ENCODE measurements around the gene TSPAN17. TPM values are rescaled to one million over a fixed set of nuclear protein-coding genes. Genes with fewer than 3 reads are reported as not detected.

The TSPAN17 gene
- total and polyA plus RNA-seq, 9 of the 15 experiments (the other 6 are each of a cell fraction or from before 2014, with no cell fraction given) = 0.73 to 58.3 (median 34.5) TPM

Small RNA genes lying within 50 kb of the gene (microRNA-seq; reads per million reads assigned to microRNA genes)
- gene MIR4281 (ENCODE audit: borderline microRNAs expressed) = not detected

Small RNA genes lying within 50 kb of the gene (small RNA-seq; reads per million reads assigned to genes)
- gene MIR4281 = not detected

Other genes with a start within 250 kb of the TSPAN17 start
Only the 7 nearest of the 8 such genes appear.
- gene FAF2, start 199.1 kb upstream of the TSPAN17 start, total RNA-seq (2014; rRNA removed) = 25.6 and 29.0 TPM in 2 replicates
- 37.8 and 41.6 TPM in 2 replicates for gene FAF2, start 199.1 kb upstream of the TSPAN17 start, total RNA-seq (2014; rRNA removed; fragmentation: Illumina TruSeq; extraction: Trizol)
- 35.4 and 36.1 TPM in 2 replicates for gene FAF2, start 199.1 kb upstream of the TSPAN17 start, total RNA-seq (2015; rRNA removed; fragmentation: Illumina TruSeq; extraction: Trizol)
- 33.7 and 37.7 TPM in 2 replicates for gene FAF2, start 199.1 kb upstream of the TSPAN17 start, total RNA-seq (2021)
- 38.6 and 44.6 TPM in 2 replicates for gene FAF2, start 199.1 kb upstream of the TSPAN17 start, polyA plus RNA-seq (2011; rRNA removed)
- gene FAF2, start 199.1 kb upstream of the TSPAN17 start, polyA plus RNA-seq (2014; fragmentation: Illumina TruSeq; extraction: Trizol) = 41.9 and 43.4 TPM in 2 replicates
- 10 to 100 TPM; 25.2 to 32.8 TPM for gene FAF2, start 199.1 kb upstream of the TSPAN17 start, polyA plus RNA-seq (2014; fragmentation: Nextera tagmentation; extraction: Ambion mirVana)
- 25.0 and 30.3 TPM in 2 replicates for gene FAF2, start 199.1 kb upstream of the TSPAN17 start, polyA plus RNA-seq (2014; rRNA removed)
- gene RNF44, start 110.1 kb upstream of the TSPAN17 start, total RNA-seq (2014; rRNA removed) = 14.8 and 19.7 TPM in 2 replicates
- gene RNF44, start 110.1 kb upstream of the TSPAN17 start, total RNA-seq (2014; rRNA removed; fragmentation: Illumina TruSeq; extraction: Trizol) = 4.8 and 5.1 TPM in 2 replicates
- 7.2 and 7.5 TPM in 2 replicates for gene RNF44, start 110.1 kb upstream of the TSPAN17 start, total RNA-seq (2015; rRNA removed; fragmentation: Illumina TruSeq; extraction: Trizol)
- 64.0 and 82.6 TPM in 2 replicates for gene RNF44, start 110.1 kb upstream of the TSPAN17 start, total RNA-seq (2021)
- gene RNF44, start 110.1 kb upstream of the TSPAN17 start, polyA plus RNA-seq (2011; rRNA removed) = 7.4 and 25.6 TPM in 2 replicates
- gene RNF44, start 110.1 kb upstream of the TSPAN17 start, polyA plus RNA-seq (2014; fragmentation: Illumina TruSeq; extraction: Trizol) = 20.5 and 39.3 TPM in 2 replicates
- 1 to 10 TPM; 1.6 to 2.5 TPM for gene RNF44, start 110.1 kb upstream of the TSPAN17 start, polyA plus RNA-seq (2014; fragmentation: Nextera tagmentation; extraction: Ambion mirVana)
- gene RNF44, start 110.1 kb upstream of the TSPAN17 start, polyA plus RNA-seq (2014; rRNA removed) = 40.1 and 51.0 TPM in 2 replicates
- gene CDHR2, start 98.1 kb upstream of the TSPAN17 start, total RNA-seq (2014; rRNA removed) = 0.04 and 0.09 TPM in 2 replicates
- gene CDHR2, start 98.1 kb upstream of the TSPAN17 start, total RNA-seq (2014; rRNA removed; fragmentation: Illumina TruSeq; extraction: Trizol) = 0.10 and 0.18 TPM in 2 replicates
- 0.22 and 0.23 TPM in 2 replicates for gene CDHR2, start 98.1 kb upstream of the TSPAN17 start, total RNA-seq (2015; rRNA removed; fragmentation: Illumina TruSeq; extraction: Trizol)
- gene CDHR2, start 98.1 kb upstream of the TSPAN17 start, total RNA-seq (2021) = 0.36 and 0.62 TPM in 2 replicates
- gene CDHR2, start 98.1 kb upstream of the TSPAN17 start, polyA plus RNA-seq (2011; rRNA removed) = 0.01 TPM in 1 of 2 replicates, not detected in the other
- gene CDHR2, start 98.1 kb upstream of the TSPAN17 start, polyA plus RNA-seq (2014; fragmentation: Illumina TruSeq; extraction: Trizol) = 0.01 and 0.04 TPM in 2 replicates
- gene CDHR2, start 98.1 kb upstream of the TSPAN17 start, polyA plus RNA-seq (2014; fragmentation: Nextera tagmentation; extraction: Ambion mirVana) = not detected
- gene CDHR2, start 98.1 kb upstream of the TSPAN17 start, polyA plus RNA-seq (2014; rRNA removed) = 0.03 TPM in 1 of 2 replicates, not detected in the other
- gene GPRIN1, start 37.3 kb upstream of the TSPAN17 start, total RNA-seq (2014; rRNA removed) = 8.8 and 10.4 TPM in 2 replicates
- gene GPRIN1, start 37.3 kb upstream of the TSPAN17 start, total RNA-seq (2014; rRNA removed; fragmentation: Illumina TruSeq; extraction: Trizol) = 3.9 and 4.6 TPM in 2 replicates
- 4.4 and 4.7 TPM in 2 replicates for gene GPRIN1, start 37.3 kb upstream of the TSPAN17 start, total RNA-seq (2015; rRNA removed; fragmentation: Illumina TruSeq; extraction: Trizol)
- 10.7 and 11.6 TPM in 2 replicates for gene GPRIN1, start 37.3 kb upstream of the TSPAN17 start, total RNA-seq (2021)
- 3.3 and 4.0 TPM in 2 replicates for gene GPRIN1, start 37.3 kb upstream of the TSPAN17 start, polyA plus RNA-seq (2011; rRNA removed)
- 4.8 and 6.3 TPM in 2 replicates for gene GPRIN1, start 37.3 kb upstream of the TSPAN17 start, polyA plus RNA-seq (2014; fragmentation: Illumina TruSeq; extraction: Trizol)
- gene GPRIN1, start 37.3 kb upstream of the TSPAN17 start, polyA plus RNA-seq (2014; fragmentation: Nextera tagmentation; extraction: Ambion mirVana) = under 1 TPM; 0.15 to 0.22 TPM
- 5.1 and 5.8 TPM in 2 replicates for gene GPRIN1, start 37.3 kb upstream of the TSPAN17 start, polyA plus RNA-seq (2014; rRNA removed)
- gene SNCB, start 16.9 kb upstream of the TSPAN17 start, total RNA-seq (2014; rRNA removed) = 0.29 TPM in 1 of 2 replicates, not detected in the other
- not detected in 2 replicates for gene SNCB, start 16.9 kb upstream of the TSPAN17 start, total RNA-seq (2014; rRNA removed; fragmentation: Illumina TruSeq; extraction: Trizol)
- not detected in 2 replicates for gene SNCB, start 16.9 kb upstream of the TSPAN17 start, total RNA-seq (2015; rRNA removed; fragmentation: Illumina TruSeq; extraction: Trizol)
- gene SNCB, start 16.9 kb upstream of the TSPAN17 start, total RNA-seq (2021) = not detected in 2 replicates
- 0.11 TPM in 1 of 2 replicates, not detected in the other for gene SNCB, start 16.9 kb upstream of the TSPAN17 start, polyA plus RNA-seq (2011; rRNA removed)
- not detected in 2 replicates for gene SNCB, start 16.9 kb upstream of the TSPAN17 start, polyA plus RNA-seq (2014; fragmentation: Illumina TruSeq; extraction: Trizol)
- not detected for gene SNCB, start 16.9 kb upstream of the TSPAN17 start, polyA plus RNA-seq (2014; fragmentation: Nextera tagmentation; extraction: Ambion mirVana)
- not detected in 2 replicates for gene SNCB, start 16.9 kb upstream of the TSPAN17 start, polyA plus RNA-seq (2014; rRNA removed)
- not detected in 2 replicates for gene EIF4E1B, start 16.8 kb upstream of the TSPAN17 start, total RNA-seq (2014; rRNA removed)
- gene EIF4E1B, start 16.8 kb upstream of the TSPAN17 start, total RNA-seq (2014; rRNA removed; fragmentation: Illumina TruSeq; extraction: Trizol) = not detected in 2 replicates
- gene EIF4E1B, start 16.8 kb upstream of the TSPAN17 start, total RNA-seq (2015; rRNA removed; fragmentation: Illumina TruSeq; extraction: Trizol) = not detected in 2 replicates
- gene EIF4E1B, start 16.8 kb upstream of the TSPAN17 start, total RNA-seq (2021) = not detected in 2 replicates
- gene EIF4E1B, start 16.8 kb upstream of the TSPAN17 start, polyA plus RNA-seq (2011; rRNA removed) = 0.04 TPM in 1 of 2 replicates, not detected in the other
- not detected in 2 replicates for gene EIF4E1B, start 16.8 kb upstream of the TSPAN17 start, polyA plus RNA-seq (2014; fragmentation: Illumina TruSeq; extraction: Trizol)
- not detected for gene EIF4E1B, start 16.8 kb upstream of the TSPAN17 start, polyA plus RNA-seq (2014; fragmentation: Nextera tagmentation; extraction: Ambion mirVana)
- not detected in 2 replicates for gene EIF4E1B, start 16.8 kb upstream of the TSPAN17 start, polyA plus RNA-seq (2014; rRNA removed)
- not detected in 2 replicates for gene UNC5A, start 163.1 kb downstream of the TSPAN17 start, total RNA-seq (2014; rRNA removed)
- gene UNC5A, start 163.1 kb downstream of the TSPAN17 start, total RNA-seq (2014; rRNA removed; fragmentation: Illumina TruSeq; extraction: Trizol) = not detected in 2 replicates
- not detected in 2 replicates for gene UNC5A, start 163.1 kb downstream of the TSPAN17 start, total RNA-seq (2015; rRNA removed; fragmentation: Illumina TruSeq; extraction: Trizol)
- gene UNC5A, start 163.1 kb downstream of the TSPAN17 start, total RNA-seq (2021) = not detected in 2 replicates
- not detected in 2 replicates for gene UNC5A, start 163.1 kb downstream of the TSPAN17 start, polyA plus RNA-seq (2011; rRNA removed)
- not detected in 2 replicates for gene UNC5A, start 163.1 kb downstream of the TSPAN17 start, polyA plus RNA-seq (2014; fragmentation: Illumina TruSeq; extraction: Trizol)
- not detected for gene UNC5A, start 163.1 kb downstream of the TSPAN17 start, polyA plus RNA-seq (2014; fragmentation: Nextera tagmentation; extraction: Ambion mirVana)
- not detected in 2 replicates for gene UNC5A, start 163.1 kb downstream of the TSPAN17 start, polyA plus RNA-seq (2014; rRNA removed)